Lower leg skin (tissue), 3 donors: Measurements from ENCODE around the gene POLR2B.

ENCODE experiments used
- CTCF ChIP-seq, 3 donors: fragments of 450-650 bp; IDR thresholded peaks; one replicate each; pipeline ENCODE4 v1.5.1; 2016; ENCODE audit warnings: antibody characterized with exemption in 3 of 3, mild to moderate bottlenecking in 3 of 3, moderate library complexity in 2 of 3
- POLR2A ChIP-seq, 2 donors: fragments of 450-650 bp; IDR thresholded peaks; one replicate each; pipeline ENCODE4 v1.6.1; 2016 to 2017; ENCODE audit warnings: antibody characterized with exemption in 2 of 2, mild to moderate bottlenecking in 1 of 2, moderate library complexity in 1 of 2

- TF ChIP-seq CTCF (IDR thresholded peaks at IDR 0.05) (no peak), POLR2A (IDR thresholded peaks at IDR 0.05) (no peak)
Observed at GRCh38 chr4:56959100-56959499, 19.6 kb upstream of the POLR2B start.
